ENCODE results near the gene PPP2R2D.

Gene PPP2R2D

GRCh38 chr10:131886237-131886636 lies 14.6 kb upstream of the PPP2R2D start:
- Histone ChIP-seq H3K27me3 (ENCODE audit: control insufficient read depth, insufficient read depth, low read length) (no peaks in the 10 kb centered on the region), H3K36me3 (ENCODE audit: control insufficient read depth, insufficient read depth, low read length) (no peaks in the 10 kb centered on the region), H2AFZ (no peak overlapping the region), H3K9me3 (ENCODE audit: control insufficient read depth, low read length) (no peaks in the 10 kb centered on the region), H3K9ac (no peak overlapping the region), H3K4me2 (ENCODE audit: low read length) (no peak overlapping the region), H3K4me3 (ENCODE audit: low read depth, low read length) (no peak overlapping the region), H3K4me1 (no peaks in the 10 kb centered on the region), H3K79me2 (no peaks in the 10 kb centered on the region), H3K27ac (no peak overlapping the region)
- TF ChIP-seq CTCF (IDR thresholded peaks at IDR 0.05): no peak

GRCh38 chr10:131888186-131888604 lies 12.6 kb upstream of the PPP2R2D start:
- no peaks in the 10 kb centered on the region for H3K9me3 ChIP-seq (ENCODE audit: control insufficient read depth, low read length)
- H3K27ac ChIP-seq: no peak overlapping the region
- TF ChIP-seq CTCF (IDR thresholded peaks at IDR 0.05): no peak
- no peak overlapping the region for H3K9ac ChIP-seq
- H3K36me3 ChIP-seq (ENCODE audit: control insufficient read depth, insufficient read depth, low read length): no peaks in the 10 kb centered on the region
- H3K4me1 ChIP-seq: no peaks in the 10 kb centered on the region
- no peaks in the 10 kb centered on the region for H3K79me2 ChIP-seq
- no peak overlapping the region for H2AFZ ChIP-seq
- no peak overlapping the region for H3K4me2 ChIP-seq (ENCODE audit: low read length)
- no peaks in the 10 kb centered on the region for H3K27me3 ChIP-seq (ENCODE audit: control insufficient read depth, insufficient read depth, low read length)
- H3K4me3 ChIP-seq (ENCODE audit: low read depth, low read length): no peak overlapping the region

GRCh38 chr10:131889755-131890154 lies 11.1 kb upstream of the PPP2R2D start:
- Histone ChIP-seq H3K27ac (no peak overlapping the region), H3K79me2 (no peaks in the 10 kb centered on the region), H3K4me2 (ENCODE audit: low read length) (no peak overlapping the region), H3K27me3 (ENCODE audit: control insufficient read depth, insufficient read depth, low read length) (no peaks in the 10 kb centered on the region), H3K9me3 (ENCODE audit: control insufficient read depth, low read length) (no peaks in the 10 kb centered on the region), H3K36me3 (ENCODE audit: control insufficient read depth, insufficient read depth, low read length) (no peaks in the 10 kb centered on the region), H3K4me3 (ENCODE audit: low read depth, low read length) (no peak overlapping the region), H3K4me1 (no peaks in the 10 kb centered on the region), H3K9ac (no peak overlapping the region), H2AFZ (no peak overlapping the region)
- TF ChIP-seq CTCF (IDR thresholded peaks at IDR 0.05): no peak

GRCh38 chr10:131890276-131891195 lies 10.3 kb upstream of the PPP2R2D start:
- no peak overlapping the region for H2AFZ ChIP-seq
- H3K4me1 ChIP-seq: no peaks in the 10 kb centered on the region
- no peaks in the 10 kb centered on the region for H3K79me2 ChIP-seq
- H3K9ac ChIP-seq: no peak overlapping the region
- no peaks in the 10 kb centered on the region for H3K27me3 ChIP-seq (ENCODE audit: control insufficient read depth, insufficient read depth, low read length)
- H3K4me3 ChIP-seq (ENCODE audit: low read depth, low read length): no peak overlapping the region
- no peak overlapping the region for H3K4me2 ChIP-seq (ENCODE audit: low read length)
- no peaks in the 10 kb centered on the region for H3K36me3 ChIP-seq (ENCODE audit: control insufficient read depth, insufficient read depth, low read length)
- no peaks in the 10 kb centered on the region for H3K9me3 ChIP-seq (ENCODE audit: control insufficient read depth, low read length)
- no peak overlapping the region for H3K27ac ChIP-seq
- TF ChIP-seq CTCF (IDR thresholded peaks at IDR 0.05): no peak

Data from parathyroid adenoma (tissue), 2 donors.